ENCODE results near the gene SYN1.
"Not testable (repeated sequence)": the region's sequence is repeated elsewhere in the genome, so short reads cannot be mapped to it uniquely, and the experiment has no call there.

Gene SYN1

DNA sequence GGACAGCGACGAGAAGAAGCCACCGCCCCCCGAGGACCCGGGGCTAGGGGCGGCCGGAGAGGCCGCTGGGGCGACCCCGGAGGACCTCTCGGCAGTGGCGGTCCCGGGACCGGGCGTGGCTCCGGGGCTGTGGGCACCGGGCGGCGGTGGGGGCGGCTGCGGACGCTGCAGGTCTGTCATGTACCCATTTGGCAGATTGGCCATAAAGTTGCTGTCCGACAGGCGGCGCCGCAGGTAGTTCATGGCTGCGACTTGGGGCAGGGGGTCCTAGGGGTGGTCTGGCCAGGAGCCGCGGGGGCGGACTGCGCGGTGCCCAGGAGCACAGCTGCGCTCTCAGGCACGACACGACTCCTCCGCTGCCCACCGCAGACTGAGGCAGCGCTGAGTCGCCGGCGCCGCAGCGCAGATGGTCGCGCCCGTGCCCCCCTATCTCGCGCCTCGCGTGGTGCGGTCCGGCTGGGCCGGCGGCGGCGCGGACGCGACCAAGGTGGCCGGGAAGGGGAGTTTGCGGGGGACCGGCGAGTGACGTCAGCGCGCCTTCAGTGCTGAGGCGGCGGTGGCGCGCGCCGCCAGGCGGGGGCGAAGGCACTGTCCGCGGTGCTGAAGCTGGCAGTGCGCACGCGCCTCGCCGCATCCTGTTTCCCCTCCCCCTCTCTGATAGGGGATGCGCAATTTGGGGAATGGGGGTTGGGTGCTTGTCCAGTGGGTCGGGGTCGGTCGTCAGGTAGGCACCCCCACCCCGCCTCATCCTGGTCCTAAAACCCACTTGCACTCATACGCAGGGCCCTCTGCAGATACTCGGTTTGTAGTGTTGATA, at the start of gene SYN1:
TSS of gene SYN1 (minus strand) at position 372 of the 817 bp plus-strand sequence. CDS start at position 243, 129 bp downstream.
- Histone ChIP-seq H3K27ac (ENCODE audit: low read length) (no peak within 1 kb of the TSS), H3K36me3 (ENCODE audit: insufficient read depth, low read length) (no peaks in the 10 kb centered on the region), H4K20me1 (ENCODE audit: insufficient read depth, low read length) (no peaks in the 10 kb centered on the region), H3K9me3 (ENCODE audit: insufficient read depth, low read length, severe bottlenecking) (no peaks in the 10 kb centered on the region), H3K4me3 (ENCODE audit: low read depth in 1 of 2, low read length in 2 of 2) (peak within 1 kb of the TSS in 1 of 2 experiments; percentile 46; a peak in 2 of 4 replicates), H3K79me2 (ENCODE audit: insufficient read depth, low read length) (no peaks in the 10 kb centered on the region), H3K27me3 (ENCODE audit: insufficient read depth, low read length, poor library complexity) (no peaks in the 10 kb centered on the region), H2AFZ (ENCODE audit: low read depth, low read length) (no peak within 1 kb of the TSS), H3K4me1 (ENCODE audit: insufficient read depth, low read length) (peaks cover 26% of the 10 kb centered on the region), H3K4me2 (ENCODE audit: insufficient read depth, low read length) (peak within 1 kb of the TSS; percentile 59), H3K9ac (ENCODE audit: low read depth, low read length) (no peak within 1 kb of the TSS)
- peak; percentile 28 for TF ChIP-seq CTCF (IDR thresholded peaks at IDR 0.05; ENCODE audit: borderline replicate concordance, extremely low read depth, low read length, poor library complexity, severe bottlenecking)
- TF ChIP-seq EZH2 (IDR thresholded peaks at IDR 0.05; ENCODE audit: borderline replicate concordance, low read depth, low read length, severe bottlenecking) = no peak
- ATAC-seq (ENCODE audit: insufficient read depth, low read depth) = peak; percentile 52
- DNase-seq = peak; percentile 74

GRCh38 chrX:47665797-47666196, 46.1 kb upstream of the SYN1 start:
- not testable (repeated sequence) for H2AFZ ChIP-seq (ENCODE audit: low read depth, low read length); H3K4me2 ChIP-seq (ENCODE audit: insufficient read depth, low read length); H4K20me1 ChIP-seq (ENCODE audit: insufficient read depth, low read length); H3K9ac ChIP-seq (ENCODE audit: low read depth, low read length); DNase-seq; H3K27me3 ChIP-seq (ENCODE audit: insufficient read depth, low read length, poor library complexity); H3K27ac ChIP-seq (ENCODE audit: low read length); H3K36me3 ChIP-seq (ENCODE audit: insufficient read depth, low read length); H3K9me3 ChIP-seq (ENCODE audit: insufficient read depth, low read length, severe bottlenecking); H3K4me3 ChIP-seq (ENCODE audit: low read depth in 1 of 2, low read length in 2 of 2); H3K4me1 ChIP-seq (ENCODE audit: insufficient read depth, low read length); ATAC-seq (ENCODE audit: insufficient read depth, low read depth); H3K79me2 ChIP-seq (ENCODE audit: insufficient read depth, low read length)

DNA sequence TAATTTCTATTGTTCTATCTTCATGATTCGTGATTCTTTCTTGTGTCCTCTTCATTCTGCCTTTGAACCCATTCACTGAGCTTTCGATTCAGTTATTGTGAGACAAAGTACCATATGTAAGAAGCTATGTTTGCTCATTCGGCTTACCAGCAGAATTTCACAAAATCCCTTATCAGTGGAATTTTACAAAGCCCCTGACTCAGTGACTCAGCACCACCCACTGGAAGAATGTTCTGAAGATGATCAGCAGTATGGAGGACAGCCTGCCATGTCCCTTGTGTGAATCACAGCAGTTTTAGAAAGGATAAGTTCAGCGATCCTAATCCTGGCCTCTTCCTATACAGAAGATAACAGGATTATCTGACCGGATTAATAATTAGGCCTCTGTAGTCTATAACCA, 45.1 kb upstream of the SYN1 start:
- Histone ChIP-seq H3K9me3 (ENCODE audit: insufficient read depth, low read length, severe bottlenecking) (no peaks in the 10 kb centered on the region), H3K9ac (ENCODE audit: low read depth, low read length) (no peak overlapping the region), H3K36me3 (ENCODE audit: insufficient read depth, low read length) (no peaks in the 10 kb centered on the region), H3K27ac (ENCODE audit: low read length) (no peak overlapping the region), H3K4me1 (ENCODE audit: insufficient read depth, low read length) (peaks cover 3% of the 10 kb centered on the region), H3K79me2 (ENCODE audit: insufficient read depth, low read length) (no peaks in the 10 kb centered on the region), H2AFZ (ENCODE audit: low read depth, low read length) (no peak overlapping the region), H4K20me1 (ENCODE audit: insufficient read depth, low read length) (no peaks in the 10 kb centered on the region), H3K4me2 (ENCODE audit: insufficient read depth, low read length) (no peak overlapping the region), H3K4me3 (ENCODE audit: low read depth in 1 of 2, low read length in 2 of 2) (no peak overlapping the region), H3K27me3 (ENCODE audit: insufficient read depth, low read length, poor library complexity) (no peaks in the 10 kb centered on the region)
- DNase-seq (no peak), ATAC-seq (ENCODE audit: insufficient read depth, low read depth) (no peak)
- TF ChIP-seq CTCF (IDR thresholded peaks at IDR 0.05; ENCODE audit: borderline replicate concordance, extremely low read depth, low read length, poor library complexity, severe bottlenecking) (no peak), EZH2 (IDR thresholded peaks at IDR 0.05; ENCODE audit: borderline replicate concordance, low read depth, low read length, severe bottlenecking) (no peak)

GRCh38 chrX:47662144-47662657, 42.5 kb upstream of the SYN1 start:
- no peak overlapping the region for H3K27ac ChIP-seq (ENCODE audit: low read length)
- no peak overlapping the region for H3K4me2 ChIP-seq (ENCODE audit: insufficient read depth, low read length)
- ATAC-seq (ENCODE audit: insufficient read depth, low read depth) (no peak), DNase-seq (no peak)
- H2AFZ ChIP-seq (ENCODE audit: low read depth, low read length) = no peak overlapping the region
- H3K27me3 ChIP-seq (ENCODE audit: insufficient read depth, low read length, poor library complexity) = no peaks in the 10 kb centered on the region
- peaks cover 10% of the 10 kb centered on the region for H3K79me2 ChIP-seq (ENCODE audit: insufficient read depth, low read length)
- peaks cover 21% of the 10 kb centered on the region for H3K4me1 ChIP-seq (ENCODE audit: insufficient read depth, low read length)
- no peaks in the 10 kb centered on the region for H4K20me1 ChIP-seq (ENCODE audit: insufficient read depth, low read length)
- no peak for TF ChIP-seq EZH2 (IDR thresholded peaks at IDR 0.05; ENCODE audit: borderline replicate concordance, low read depth, low read length, severe bottlenecking)
- no peak for TF ChIP-seq CTCF (IDR thresholded peaks at IDR 0.05; ENCODE audit: borderline replicate concordance, extremely low read depth, low read length, poor library complexity, severe bottlenecking)
- H3K4me3 ChIP-seq (ENCODE audit: low read depth in 1 of 2, low read length in 2 of 2) = no peak overlapping the region
- H3K9me3 ChIP-seq (ENCODE audit: insufficient read depth, low read length, severe bottlenecking) = no peaks in the 10 kb centered on the region
- H3K9ac ChIP-seq (ENCODE audit: low read depth, low read length) = no peak overlapping the region
- peaks cover 7% of the 10 kb centered on the region for H3K36me3 ChIP-seq (ENCODE audit: insufficient read depth, low read length)

Data from DND-41 (cell line).